Mesothelial cell of epicardium (in vitro differentiated cells): ENCODE results near the gene ALX1. TPM values are rescaled to one million over a fixed set of nuclear protein-coding genes. Genes with fewer than 3 reads are reported as not detected.

Experiments
- DNase-seq, 2 experiments: peaks; one replicate each; pipeline ENCODE4 v3.0.0; 2021; ENCODE audit warnings: low spot score in 2 of 2; ENCODE audit not compliant: unreplicated experiment in 2 of 2
- H3K27ac Mint-ChIP-seq: 2 replicates; pipeline ENCODE4 v1.8.0; 2021; ENCODE audit warnings: mixed read lengths
- H3K27me3 Mint-ChIP-seq: 2 replicates; pipeline ENCODE4 v1.8.0; 2021; ENCODE audit warnings: low read depth, mixed read lengths
- H3K36me3 Mint-ChIP-seq: 2 replicates; pipeline ENCODE4 v1.8.0; 2021; ENCODE audit warnings: mixed read lengths
- H3K4me1 Mint-ChIP-seq: 2 replicates; pipeline ENCODE4 v1.8.0; 2021; ENCODE audit warnings: mixed read lengths
- H3K4me3 Mint-ChIP-seq: 2 replicates; pipeline ENCODE4 v1.8.0; 2021; ENCODE audit warnings: mild to moderate bottlenecking, moderate library complexity, mixed read lengths
- H3K9me3 Mint-ChIP-seq: 2 replicates; pipeline ENCODE4 v1.8.0; 2021; ENCODE audit warnings: mixed read lengths
- CTCF ChIP-seq: fragments of 200-600 bp; sonication (generic); IDR thresholded peaks from one replicate; pipeline ENCODE4 v1.5.0; 2021; ENCODE audit warnings: antibody characterized with exemption; ENCODE audit not compliant: unreplicated experiment
- total RNA-seq: library from RNA; stranded (reverse); gene quantifications from 3 replicates; pipeline ENCODE4 v1.2.1, GENCODE V29; 2021

The ALX1 gene
- total RNA-seq, 1 donor from 2014 or later = 14.2 TPM

GRCh38 chr12:85260447-85260846 lies 19.6 kb upstream of the ALX1 start:
- Mint-ChIP-seq H3K9me3 (no peaks in the 10 kb centered on the region), H3K4me1 (no peaks in the 10 kb centered on the region), H3K4me3 (no peak overlapping the region), H3K27me3 (no peaks in the 10 kb centered on the region), H3K36me3 (no peaks in the 10 kb centered on the region), H3K27ac (no peak overlapping the region)
- no peak for TF ChIP-seq CTCF
- DNase-seq = no peak

GRCh38 chr12:85260896-85261295 lies 19.1 kb upstream of the ALX1 start:
- Mint-ChIP-seq H3K4me1 (no peaks in the 10 kb centered on the region), H3K27ac (no peak overlapping the region), H3K36me3 (no peaks in the 10 kb centered on the region), H3K4me3 (no peak overlapping the region), H3K9me3 (no peaks in the 10 kb centered on the region), H3K27me3 (no peaks in the 10 kb centered on the region)
- no peak for DNase-seq
- TF ChIP-seq CTCF = no peak

GRCh38 chr12:85266356-85266755 lies 13.7 kb upstream of the ALX1 start:
- Mint-ChIP-seq H3K27ac (no peak overlapping the region), H3K4me3 (no peak overlapping the region), H3K9me3 (no peaks in the 10 kb centered on the region), H3K4me1 (no peaks in the 10 kb centered on the region), H3K36me3 (no peaks in the 10 kb centered on the region), H3K27me3 (peaks cover 7% of the 10 kb centered on the region)
- no peak for DNase-seq
- TF ChIP-seq CTCF = no peak

GRCh38 chr12:85273381-85274314 lies 6.4 kb upstream of the ALX1 start:
- no peak for DNase-seq

GRCh38 chr12:85274315-85274651 lies 5.7 kb upstream of the ALX1 start:
- Mint-ChIP-seq H3K27me3 (peaks cover 49% of the 10 kb centered on the region), H3K36me3 (no peaks in the 10 kb centered on the region), H3K27ac (no peak overlapping the region), H3K4me1 (peaks cover 25% of the 10 kb centered on the region), H3K9me3 (no peaks in the 10 kb centered on the region), H3K4me3 (peak overlapping the region; percentile 17)
- no peak for TF ChIP-seq CTCF
- no peak for DNase-seq

More at GRCh38 chr12:85273381-85274314, 6.4 kb upstream of the ALX1 start:
- peak overlapping the region; percentile 57 for H3K4me3 Mint-ChIP-seq
- no peaks in the 10 kb centered on the region for H3K36me3 Mint-ChIP-seq
- H3K4me1 Mint-ChIP-seq = peaks cover 22% of the 10 kb centered on the region
- no peaks in the 10 kb centered on the region for H3K9me3 Mint-ChIP-seq
- peaks cover 45% of the 10 kb centered on the region for H3K27me3 Mint-ChIP-seq
- no peak overlapping the region for H3K27ac Mint-ChIP-seq
- TF ChIP-seq CTCF = no peak
